Measurements from ENCODE around the gene COL20A1. TPM values are rescaled to one million over a fixed set of nuclear protein-coding genes. Genes with fewer than 3 reads are reported as not detected.

Gene COL20A1
- total RNA-seq, 1 donor from 2014 or later, result not detected

- Mint-ChIP-seq H3K4me1 (ENCODE audit: unreplicated experiment) (no peaks in the 10 kb centered on the region), H3K4me3 (ENCODE audit: unreplicated experiment) (no peak overlapping the region), H3K9me3 (ENCODE audit: unreplicated experiment) (no peaks in the 10 kb centered on the region), H3K27me3 (ENCODE audit: unreplicated experiment) (no peaks in the 10 kb centered on the region), H3K27ac (ENCODE audit: unreplicated experiment) (no peak overlapping the region), H3K36me3 (ENCODE audit: unreplicated experiment) (no peaks in the 10 kb centered on the region)
- TF ChIP-seq CTCF (IDR thresholded peaks at IDR 0.05), result no peak
- DNase-seq (ENCODE audit: extremely low spot score, unreplicated experiment), result no peak
Measured at GRCh38 chr20:63311833-63312243, 18.9 kb downstream of the COL20A1 start.

GRCh38 chr20:63312273-63312672 is 19.3 kb downstream of the COL20A1 start:
- no peaks in the 10 kb centered on the region for H3K4me1 Mint-ChIP-seq (ENCODE audit: unreplicated experiment)
- H3K27me3 Mint-ChIP-seq (ENCODE audit: unreplicated experiment), result no peaks in the 10 kb centered on the region
- H3K36me3 Mint-ChIP-seq (ENCODE audit: unreplicated experiment), result no peaks in the 10 kb centered on the region
- TF ChIP-seq CTCF (IDR thresholded peaks at IDR 0.05), result no peak
- no peaks in the 10 kb centered on the region for H3K9me3 Mint-ChIP-seq (ENCODE audit: unreplicated experiment)
- no peak overlapping the region for H3K27ac Mint-ChIP-seq (ENCODE audit: unreplicated experiment)
- no peak overlapping the region for H3K4me3 Mint-ChIP-seq (ENCODE audit: unreplicated experiment)
- DNase-seq (ENCODE audit: extremely low spot score, unreplicated experiment), result no peak

GRCh38 chr20:63312690-63313348 is 19.8 kb downstream of the COL20A1 start:
- no peak for TF ChIP-seq CTCF (IDR thresholded peaks at IDR 0.05)
- Mint-ChIP-seq H3K9me3 (ENCODE audit: unreplicated experiment) (no peaks in the 10 kb centered on the region), H3K4me1 (ENCODE audit: unreplicated experiment) (no peaks in the 10 kb centered on the region), H3K36me3 (ENCODE audit: unreplicated experiment) (no peaks in the 10 kb centered on the region), H3K27me3 (ENCODE audit: unreplicated experiment) (no peaks in the 10 kb centered on the region), H3K27ac (ENCODE audit: unreplicated experiment) (no peak overlapping the region), H3K4me3 (ENCODE audit: unreplicated experiment) (no peak overlapping the region)
- no peak for DNase-seq (ENCODE audit: extremely low spot score, unreplicated experiment)

GRCh38 chr20:63313349-63314014 is 20.5 kb downstream of the COL20A1 start:
- H3K4me3 Mint-ChIP-seq (ENCODE audit: unreplicated experiment), result no peak overlapping the region
- no peaks in the 10 kb centered on the region for H3K4me1 Mint-ChIP-seq (ENCODE audit: unreplicated experiment)
- DNase-seq (ENCODE audit: extremely low spot score, unreplicated experiment), result no peak
- no peaks in the 10 kb centered on the region for H3K9me3 Mint-ChIP-seq (ENCODE audit: unreplicated experiment)
- no peaks in the 10 kb centered on the region for H3K27me3 Mint-ChIP-seq (ENCODE audit: unreplicated experiment)
- no peak overlapping the region for H3K27ac Mint-ChIP-seq (ENCODE audit: unreplicated experiment)
- H3K36me3 Mint-ChIP-seq (ENCODE audit: unreplicated experiment), result no peaks in the 10 kb centered on the region
- no peak for TF ChIP-seq CTCF (IDR thresholded peaks at IDR 0.05)

GRCh38 chr20:63314015-63314471 is 21.1 kb downstream of the COL20A1 start:
- H3K36me3 Mint-ChIP-seq (ENCODE audit: unreplicated experiment), result no peaks in the 10 kb centered on the region
- DNase-seq (ENCODE audit: extremely low spot score, unreplicated experiment), result no peak
- TF ChIP-seq CTCF (IDR thresholded peaks at IDR 0.05), result no peak
- H3K4me3 Mint-ChIP-seq (ENCODE audit: unreplicated experiment), result no peak overlapping the region
- no peaks in the 10 kb centered on the region for H3K27me3 Mint-ChIP-seq (ENCODE audit: unreplicated experiment)
- H3K9me3 Mint-ChIP-seq (ENCODE audit: unreplicated experiment), result no peaks in the 10 kb centered on the region
- no peaks in the 10 kb centered on the region for H3K4me1 Mint-ChIP-seq (ENCODE audit: unreplicated experiment)
- H3K27ac Mint-ChIP-seq (ENCODE audit: unreplicated experiment), result no peak overlapping the region

Measured in osteocyte (in vitro differentiated cells).